Central memory CD8-positive, alpha-beta T cell (primary cell): ENCODE data around the gene LIN37.

Source experiments
- ATAC-seq: fragments of 150-1000 bp; cut with Tn5 transposase; replicated peaks from 2 replicates; pipeline ENCODE4 v1.10.0; 2022; ENCODE audit warnings: mild to moderate bottlenecking, moderate FRiP score, moderate number of reproducible peaks; ENCODE audit not compliant: poor library complexity, severe bottlenecking; ENCODE audit errors: extremely low read depth
- DNase-seq, 2 donors: peaks; one replicate each; pipeline ENCODE4 v3.0.0; 2021; ENCODE audit warnings: low spot score in 2 of 2
- H3K27ac Mint-ChIP-seq: one replicate; pipeline ENCODE4 v1.8.0; 2022; ENCODE audit warnings: low read depth, mild to moderate bottlenecking, moderate library complexity, mixed read lengths
- H3K27me3 Mint-ChIP-seq: one replicate; pipeline ENCODE4 v1.8.0; 2022; ENCODE audit warnings: mixed read lengths
- H3K36me3 Mint-ChIP-seq: one replicate; pipeline ENCODE4 v1.8.0; 2022; ENCODE audit warnings: mild to moderate bottlenecking, moderate library complexity, mixed read lengths; ENCODE audit not compliant: insufficient read depth
- H3K4me1 Mint-ChIP-seq: one replicate; pipeline ENCODE4 v1.8.0; 2022; ENCODE audit warnings: mixed read lengths
- H3K4me3 Mint-ChIP-seq: one replicate; pipeline ENCODE4 v1.8.0; 2022; ENCODE audit warnings: mild to moderate bottlenecking, moderate library complexity, mixed read lengths
- H3K9me3 Mint-ChIP-seq: one replicate; pipeline ENCODE4 v1.8.0; 2022; ENCODE audit warnings: mixed read lengths

Gene LIN37

DNA sequence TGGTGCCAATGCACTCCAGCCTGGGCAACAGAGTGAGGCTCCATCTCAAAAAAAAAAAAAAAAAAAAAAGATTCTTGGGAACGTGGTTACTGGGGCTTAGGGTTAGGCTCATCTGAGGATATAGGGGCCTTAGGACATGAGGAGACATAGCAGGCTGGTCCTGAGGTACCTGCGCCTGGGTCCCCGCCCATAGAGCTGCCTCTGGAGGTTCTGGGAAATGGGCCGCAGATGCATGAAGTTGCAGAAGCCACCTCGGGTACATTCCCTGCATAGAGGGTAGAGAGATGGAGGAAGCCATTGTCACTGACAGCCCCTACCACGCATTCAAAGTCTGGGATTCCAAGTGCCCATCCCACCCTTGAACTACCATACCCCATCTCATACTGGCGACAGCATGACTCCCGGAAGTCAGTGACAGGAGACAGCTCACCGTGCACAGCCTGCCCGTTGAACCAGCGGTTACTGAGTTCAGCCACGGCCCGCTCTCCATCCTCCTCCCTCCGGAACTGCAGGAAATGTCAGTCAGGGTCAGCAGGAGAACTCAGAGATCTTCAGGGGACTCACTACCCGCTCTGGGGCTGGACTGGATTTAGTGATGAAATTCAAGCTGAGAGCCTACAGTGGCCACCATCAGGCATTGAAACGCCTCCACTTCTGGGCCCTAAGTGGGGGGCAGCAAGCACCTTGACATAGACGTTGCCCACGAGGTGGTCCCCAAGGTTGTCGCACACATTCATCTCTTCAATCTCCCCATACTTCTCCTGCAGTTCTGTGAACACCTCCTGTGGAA, 4.5 kb upstream of the LIN37 start:
- H3K36me3 Mint-ChIP-seq, result peaks cover 24% of the 10 kb centered on the region
- peaks cover 55% of the 10 kb centered on the region for H3K4me1 Mint-ChIP-seq
- H3K27ac Mint-ChIP-seq, result peak overlapping the region; percentile 95
- H3K27me3 Mint-ChIP-seq, result no peaks in the 10 kb centered on the region
- DNase-seq (no peak), ATAC-seq (no peak)
- H3K4me3 Mint-ChIP-seq, result peak overlapping the region; percentile 97
- no peaks in the 10 kb centered on the region for H3K9me3 Mint-ChIP-seq

DNA sequence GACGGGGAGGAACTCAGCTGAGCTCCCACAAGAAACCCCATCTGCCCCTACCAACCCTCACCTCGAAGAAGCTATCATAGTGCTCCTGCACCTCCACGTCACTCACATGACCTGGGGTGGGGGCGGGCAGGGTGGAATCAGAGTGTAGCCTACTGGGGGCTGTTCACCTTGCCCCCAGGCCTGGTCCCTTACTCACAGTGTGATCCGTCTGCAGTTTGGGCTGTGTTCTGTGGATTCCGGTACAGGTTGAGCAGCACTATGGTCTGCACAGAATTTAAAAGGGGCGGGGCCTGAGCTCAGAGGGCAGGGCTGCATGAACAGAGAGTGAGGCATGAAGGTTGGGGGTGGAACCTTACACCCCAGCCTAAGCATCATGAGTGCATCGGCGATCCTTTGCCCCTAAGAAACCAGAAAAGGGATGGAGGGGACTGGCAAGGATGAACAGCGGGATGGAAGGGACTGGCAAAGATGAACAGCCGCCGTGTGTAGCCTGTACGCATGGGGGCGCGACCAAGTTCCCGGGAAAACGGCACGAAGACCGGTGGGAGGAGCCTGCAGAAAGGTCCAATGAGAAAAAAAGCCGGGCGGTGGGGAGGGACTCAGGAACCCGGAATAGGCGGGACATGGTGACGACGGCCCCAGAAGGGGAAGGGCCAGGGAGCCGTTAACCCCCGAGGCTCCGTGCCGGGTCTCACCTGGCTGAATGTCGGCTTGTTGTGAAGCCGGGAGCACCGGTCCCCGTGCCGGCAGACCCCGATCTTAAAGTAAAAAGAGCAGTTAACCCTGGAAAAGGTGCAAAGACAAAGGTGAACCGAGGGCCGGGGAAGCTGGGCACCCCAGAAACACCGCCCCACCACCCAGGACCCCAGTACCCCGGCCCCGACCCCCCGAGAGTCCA, 3.7 kb upstream of the LIN37 start:
- Mint-ChIP-seq H3K27me3 (no peaks in the 10 kb centered on the region), H3K36me3 (peaks cover 24% of the 10 kb centered on the region), H3K4me3 (peak overlapping the region; percentile 97), H3K4me1 (peaks cover 59% of the 10 kb centered on the region), H3K9me3 (no peaks in the 10 kb centered on the region), H3K27ac (peak overlapping the region; percentile 95)
- peak; percentile 64 for ATAC-seq
- DNase-seq, result peak; percentile 87 to 91

DNA sequence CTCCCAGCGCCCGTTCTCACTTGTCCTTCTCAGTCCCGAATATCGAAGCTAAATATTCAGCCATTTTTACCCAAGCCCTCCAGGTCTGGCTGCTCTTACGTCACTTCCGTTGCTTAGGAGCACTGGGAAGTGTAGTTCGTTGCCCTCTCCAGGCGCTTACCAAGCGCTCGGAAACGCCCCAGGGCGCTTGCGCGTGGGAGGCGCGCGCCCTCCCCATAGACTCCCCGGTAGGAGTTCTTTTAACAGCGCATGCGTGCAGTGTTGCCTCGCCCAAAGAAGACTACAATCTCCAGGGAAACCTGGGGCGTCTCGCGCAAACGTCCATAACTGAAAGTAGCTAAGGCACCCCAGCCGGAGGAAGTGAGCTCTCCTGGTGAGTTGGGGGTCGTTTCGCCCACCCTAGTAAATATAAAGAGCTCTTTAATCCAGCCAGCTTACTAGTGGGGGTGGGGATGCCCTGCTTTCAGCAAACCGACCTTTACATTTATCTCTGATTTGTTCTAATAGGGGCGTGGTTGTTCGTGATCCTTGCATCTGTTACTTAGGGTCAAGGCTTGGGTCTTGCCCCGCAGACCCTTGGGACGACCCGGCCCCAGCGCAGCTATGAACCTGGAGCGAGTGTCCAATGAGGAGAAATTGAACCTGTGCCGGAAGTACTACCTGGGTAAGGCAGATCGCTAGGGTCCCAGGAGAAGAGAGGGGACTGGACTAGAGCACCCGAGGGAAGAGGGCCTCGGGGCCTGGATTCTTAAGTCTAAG, 2.9 kb upstream of the LIN37 start, which contains the start of the genes PSENEN and U2AF1L4:
PSENEN (plus strand) TSS at position 324 of the 759 bp plus-strand sequence; CDS start at position 604, 280 bp downstream.
U2AF1L4 (minus strand) TSS at position 91 of the 759 bp plus-strand sequence; CDS start at position 64, 27 bp downstream.
- H3K27ac Mint-ChIP-seq, result peak within 1 kb of the TSS; percentile 95

DNA sequence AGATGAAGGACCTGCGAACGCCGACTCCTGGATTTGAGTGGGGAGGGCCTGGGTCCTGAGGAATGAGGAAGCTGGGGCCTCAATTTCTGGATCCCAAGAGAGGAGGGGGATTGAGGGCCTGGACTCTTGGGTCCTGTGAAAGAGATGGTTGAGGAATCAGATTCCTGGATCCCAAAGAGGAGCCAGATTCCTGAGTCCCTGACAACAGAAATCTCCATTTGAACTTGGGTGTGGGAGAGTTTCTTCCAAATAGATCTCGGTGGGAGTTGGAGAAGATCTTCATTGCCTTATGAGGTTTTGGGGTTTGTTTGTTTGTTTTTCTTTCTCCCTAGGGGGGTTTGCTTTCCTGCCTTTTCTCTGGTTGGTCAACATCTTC, 2.3 kb upstream of the LIN37 start:
- Mint-ChIP-seq H3K27me3 (no peaks in the 10 kb centered on the region), H3K36me3 (peaks cover 21% of the 10 kb centered on the region), H3K27ac (peak overlapping the region; percentile 95), H3K4me1 (peaks cover 53% of the 10 kb centered on the region), H3K9me3 (no peaks in the 10 kb centered on the region), H3K4me3 (peak overlapping the region; percentile 97)
- no peak for DNase-seq
- no peak for ATAC-seq

More for the DNA sequence above, 2.9 kb upstream of the LIN37 start, which contains the start of the genes PSENEN and U2AF1L4:
- Mint-ChIP-seq H3K4me3 (peak within 1 kb of the TSS; percentile 97), H3K36me3 (peaks cover 24% of the 10 kb centered on the region), H3K9me3 (no peaks in the 10 kb centered on the region), H3K4me1 (peaks cover 59% of the 10 kb centered on the region), H3K27me3 (no peaks in the 10 kb centered on the region)
- peak; percentile 63 for ATAC-seq
- peak; percentile 89 to 97 for DNase-seq

DNA sequence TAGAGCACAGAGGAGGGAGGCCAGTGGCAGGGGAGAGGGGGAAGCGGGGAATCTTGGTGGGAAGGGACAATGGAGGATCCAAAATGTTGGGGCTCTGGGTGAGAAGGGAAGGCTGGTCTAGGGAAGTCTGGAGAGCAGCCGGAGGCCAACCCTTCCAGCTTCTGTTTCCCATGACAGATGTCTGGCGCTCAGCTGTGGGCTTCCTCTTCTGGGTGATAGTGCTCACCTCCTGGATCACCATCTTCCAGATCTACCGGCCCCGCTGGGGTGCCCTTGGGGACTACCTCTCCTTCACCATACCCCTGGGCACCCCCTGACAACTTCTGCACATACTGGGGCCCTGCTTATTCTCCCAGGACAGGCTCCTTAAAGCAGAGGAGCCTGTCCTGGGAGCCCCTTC, 1.8 kb upstream of the LIN37 start:
- Mint-ChIP-seq H3K9me3 (no peaks in the 10 kb centered on the region), H3K36me3 (peaks cover 21% of the 10 kb centered on the region), H3K27ac (no peak overlapping the region), H3K27me3 (no peaks in the 10 kb centered on the region), H3K4me1 (peaks cover 52% of the 10 kb centered on the region), H3K4me3 (peak overlapping the region; percentile 97)
- DNase-seq (no peak), ATAC-seq (no peak)

DNA sequence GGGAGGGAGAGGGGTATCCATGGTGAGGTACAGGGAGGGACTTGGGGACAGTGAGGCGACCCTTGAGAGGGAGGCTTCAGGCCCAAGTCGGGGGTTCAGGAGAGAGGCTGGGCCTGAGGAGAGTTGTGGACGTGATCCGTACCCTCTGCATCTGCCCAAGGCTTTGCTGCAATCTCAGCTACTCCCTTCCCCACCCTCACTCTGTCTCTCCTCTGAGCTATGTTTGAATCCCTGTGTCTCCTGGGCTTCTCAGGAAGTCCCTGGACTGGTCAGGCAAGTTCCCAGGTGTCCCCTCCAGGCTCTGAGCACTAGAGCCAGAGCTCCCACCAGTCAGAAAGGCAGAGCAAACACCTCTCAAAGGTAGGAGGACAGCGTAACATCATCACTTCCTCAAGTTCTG, 1.8 kb downstream of the LIN37 start:
- H3K4me3 Mint-ChIP-seq, result peak overlapping the region; percentile 46
- DNase-seq (no peak), ATAC-seq (no peak)
- no peaks in the 10 kb centered on the region for H3K9me3 Mint-ChIP-seq
- H3K27me3 Mint-ChIP-seq, result no peaks in the 10 kb centered on the region
- H3K36me3 Mint-ChIP-seq, result peaks cover 12% of the 10 kb centered on the region
- peaks cover 36% of the 10 kb centered on the region for H3K4me1 Mint-ChIP-seq
- no peak overlapping the region for H3K27ac Mint-ChIP-seq

DNA sequence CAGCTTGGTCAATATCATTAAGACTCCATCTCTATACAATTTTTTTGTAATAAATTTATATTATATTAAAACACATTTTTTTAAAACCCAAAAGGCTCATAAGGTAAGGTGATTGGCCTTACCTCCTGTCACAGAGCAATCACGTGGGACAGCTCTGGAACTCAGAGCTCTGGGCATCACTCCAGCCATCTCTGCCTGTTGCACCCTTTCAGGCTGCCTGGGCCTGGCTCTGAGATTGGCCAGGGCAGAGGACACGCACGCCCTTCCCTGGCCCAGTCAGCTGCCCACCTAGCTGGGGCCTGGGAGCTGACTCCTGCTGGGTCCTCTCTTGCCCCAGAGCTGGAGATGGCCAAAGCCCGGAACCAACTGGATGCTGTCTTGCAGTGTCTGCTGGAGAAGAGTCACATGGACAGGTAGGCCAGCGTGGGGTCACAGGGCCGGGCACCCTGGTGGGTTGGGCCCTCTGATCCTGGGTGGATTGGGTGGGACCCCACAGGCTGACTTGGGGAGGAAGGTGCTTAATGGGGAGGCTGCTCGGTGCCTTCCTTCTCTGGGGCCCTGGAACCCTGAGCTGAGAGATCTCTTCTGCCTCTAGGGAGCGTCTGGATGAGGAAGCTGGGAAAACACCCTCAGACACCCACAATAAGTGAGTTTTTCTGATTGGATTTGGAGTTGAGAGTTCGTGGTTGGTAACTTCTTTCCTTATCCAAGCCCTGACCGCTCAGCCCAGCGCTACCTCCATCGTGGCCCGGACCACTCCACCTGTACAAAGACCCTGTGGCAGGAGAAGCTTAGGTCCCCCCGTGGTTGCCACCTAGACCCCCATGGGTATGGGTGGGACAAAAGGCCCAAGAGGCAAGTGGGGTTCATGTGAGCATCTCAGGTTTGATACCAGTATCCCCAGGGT, 3.7 kb downstream of the LIN37 start:
- Mint-ChIP-seq H3K27me3 (no peaks in the 10 kb centered on the region), H3K9me3 (no peaks in the 10 kb centered on the region), H3K4me3 (no peak overlapping the region), H3K27ac (no peak overlapping the region), H3K4me1 (peaks cover 28% of the 10 kb centered on the region), H3K36me3 (peaks cover 11% of the 10 kb centered on the region)
- DNase-seq, result no peak
- no peak for ATAC-seq

DNA sequence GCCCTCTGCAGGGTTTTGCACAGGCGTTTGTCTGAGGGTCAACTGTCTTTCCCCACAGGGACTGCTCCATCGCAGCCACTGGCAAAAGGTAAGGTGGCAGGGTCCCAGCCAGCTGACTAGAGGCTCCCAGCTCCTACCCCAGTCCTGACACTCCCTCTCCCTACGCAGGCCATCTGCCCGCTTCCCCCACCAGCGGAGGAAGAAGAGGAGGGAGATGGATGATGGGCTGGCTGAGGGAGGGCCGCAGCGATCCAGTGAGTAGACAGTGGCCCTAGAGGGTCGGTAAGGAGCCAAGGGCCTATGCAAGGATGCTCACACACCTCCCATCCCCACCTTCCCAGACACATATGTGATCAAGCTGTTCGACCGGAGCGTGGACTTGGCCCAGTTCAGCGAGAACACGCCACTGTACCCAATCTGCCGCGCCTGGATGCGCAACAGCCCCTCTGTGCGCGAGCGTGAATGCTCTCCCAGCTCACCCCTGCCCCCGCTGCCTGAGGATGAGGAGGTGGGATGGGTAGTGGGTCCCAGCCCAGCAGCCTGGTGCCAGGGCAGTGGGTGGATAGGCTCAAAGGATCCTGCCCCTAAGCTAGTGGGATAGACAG, 4.5 kb downstream of the LIN37 start:
- H3K4me3 Mint-ChIP-seq, result no peak overlapping the region
- ATAC-seq, result no peak

DNA sequence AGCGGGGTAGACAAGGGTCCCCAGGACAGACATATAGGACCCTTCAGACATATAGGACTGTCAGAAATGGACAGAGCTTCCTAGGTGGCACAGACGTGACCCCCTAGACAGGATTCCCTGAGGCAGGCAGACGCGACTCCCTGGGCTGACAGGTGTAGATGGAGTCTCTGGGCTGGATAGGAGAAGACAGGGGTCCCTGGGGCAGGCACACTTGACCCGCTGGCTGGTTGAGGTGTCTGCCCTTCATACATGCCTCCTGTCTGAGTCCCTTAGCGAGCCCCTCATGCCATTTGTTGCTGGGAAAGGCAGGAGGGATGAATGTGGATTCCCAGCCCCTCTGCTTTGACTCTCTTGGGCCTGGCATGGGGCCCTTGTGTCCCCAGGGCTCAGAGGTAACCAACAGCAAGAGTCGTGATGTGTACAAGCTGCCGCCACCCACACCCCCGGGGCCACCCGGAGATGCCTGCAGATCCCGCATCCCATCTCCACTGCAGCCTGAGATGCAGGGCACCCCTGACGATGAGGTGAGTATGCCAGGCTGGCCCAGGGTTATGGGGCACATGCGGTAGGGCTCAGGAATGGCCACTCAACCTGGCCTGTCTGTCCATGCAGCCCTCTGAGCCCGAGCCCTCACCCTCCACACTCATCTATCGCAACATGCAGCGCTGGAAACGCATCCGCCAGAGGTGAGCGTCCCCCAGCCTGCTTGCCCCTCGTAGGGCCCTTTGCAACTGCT, 5.4 kb downstream of the LIN37 start:
- H3K9me3 Mint-ChIP-seq, result no peaks in the 10 kb centered on the region
- no peaks in the 10 kb centered on the region for H3K27me3 Mint-ChIP-seq
- ATAC-seq, result no peak
- no peak overlapping the region for H3K4me3 Mint-ChIP-seq
- no peak for DNase-seq
- peaks cover 18% of the 10 kb centered on the region for H3K4me1 Mint-ChIP-seq
- H3K36me3 Mint-ChIP-seq, result peaks cover 11% of the 10 kb centered on the region
- H3K27ac Mint-ChIP-seq, result no peak overlapping the region

More for the DNA sequence above, 4.5 kb downstream of the LIN37 start:
- H3K4me1 Mint-ChIP-seq, result peaks cover 27% of the 10 kb centered on the region
- no peak overlapping the region for H3K27ac Mint-ChIP-seq
- H3K9me3 Mint-ChIP-seq, result no peaks in the 10 kb centered on the region
- H3K36me3 Mint-ChIP-seq, result peaks cover 13% of the 10 kb centered on the region
- no peaks in the 10 kb centered on the region for H3K27me3 Mint-ChIP-seq
- DNase-seq, result no peak

DNA sequence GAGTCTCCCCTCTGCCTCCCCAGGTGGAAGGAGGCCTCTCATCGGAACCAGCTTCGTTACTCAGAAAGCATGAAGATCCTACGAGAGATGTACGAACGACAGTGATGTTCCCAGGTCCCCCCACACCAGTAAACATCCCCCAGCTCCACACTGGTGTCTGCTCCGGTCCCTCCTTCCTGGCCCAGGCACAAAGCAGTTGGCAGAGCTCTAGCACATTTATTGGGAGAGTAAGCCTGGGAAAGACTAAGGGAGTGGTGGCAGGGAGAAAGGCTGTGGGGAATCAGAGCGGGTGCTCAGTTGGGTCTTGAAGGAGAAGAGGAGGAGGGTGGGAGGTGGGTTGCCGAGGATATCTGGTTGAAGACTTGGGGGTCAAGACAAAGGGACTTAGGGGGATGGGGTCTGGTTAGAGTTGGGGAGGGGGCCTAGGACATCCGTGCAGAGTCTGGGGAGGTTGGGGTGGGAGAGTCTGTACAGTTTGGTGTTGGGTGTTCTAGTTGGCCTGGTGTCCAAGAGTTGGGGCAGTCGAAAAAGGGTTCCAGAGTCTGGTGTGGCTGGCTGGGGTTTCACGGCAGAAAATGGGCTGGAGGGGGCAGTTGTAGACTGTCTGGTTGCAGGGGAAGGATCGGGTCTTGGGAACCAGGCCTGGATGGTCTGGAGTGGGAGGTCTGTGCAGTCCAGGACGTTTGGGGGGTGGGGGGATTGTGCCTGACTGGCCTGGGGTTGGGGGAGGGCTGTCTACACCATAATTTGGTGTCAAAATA, 6.2 kb downstream of the LIN37 start:
- DNase-seq, result no peak

More for the DNA sequence above, 6.2 kb downstream of the LIN37 start:
- Mint-ChIP-seq H3K9me3 (no peaks in the 10 kb centered on the region), H3K4me1 (peaks cover 17% of the 10 kb centered on the region), H3K4me3 (peak overlapping the region; percentile 24), H3K27ac (peak overlapping the region; percentile 4), H3K36me3 (peaks cover 11% of the 10 kb centered on the region), H3K27me3 (no peaks in the 10 kb centered on the region)
- no peak for ATAC-seq
